ENCODE results near the gene ZNF646. TPM values are rescaled to one million over a fixed set of nuclear protein-coding genes. Genes with fewer than 3 reads are reported as not detected.
A peak's percentile ranks its signal among the peaks of the same experiment; 100 is the strongest.

ZNF646 gene
- total RNA-seq, 4 donors from 2014 or later: 13.3 to 20.1 (median 17.7) TPM

GRCh38 chr16:31108035-31108793 lies 34.0 kb downstream of the ZNF646 start, which contains the start of gene BCKDK:
Gene BCKDK, plus strand, starts transcription at chr16:31108386. Its CDS starts 838 bp downstream, at chr16:31109224.
- DNase-seq: peak; percentile 60 to 61
- Histone ChIP-seq H3K27me3 (no peaks in the 10 kb centered on the region), H3K4me3 (replicated peaks in 1 of 3) (peak within 1 kb of the TSS; percentile 71 to 99 (median 87)), H3K4me1 (peaks cover 16 to 18% of the 10 kb centered on the region in 2 donors), H3K36me3 (peaks cover 17 to 23% of the 10 kb centered on the region in 2 donors), H3K9me3 (no peaks in the 10 kb centered on the region), H3K27ac (peak within 1 kb of the TSS; percentile 26 to 90 (median 52))
- intact Hi-C loops (cut with DNase I): no loop called here
- TF ChIP-seq CTCF (IDR thresholded peaks at IDR 0.05) (no peak), POLR2A (IDR thresholded peaks at IDR 0.05) (peak in 1 of 2 donors; percentile 49)
- WGBS, 2 donors: 10 to 11% methylated on average over 27 to 35 of the region's 68 CpGs

DNA sequence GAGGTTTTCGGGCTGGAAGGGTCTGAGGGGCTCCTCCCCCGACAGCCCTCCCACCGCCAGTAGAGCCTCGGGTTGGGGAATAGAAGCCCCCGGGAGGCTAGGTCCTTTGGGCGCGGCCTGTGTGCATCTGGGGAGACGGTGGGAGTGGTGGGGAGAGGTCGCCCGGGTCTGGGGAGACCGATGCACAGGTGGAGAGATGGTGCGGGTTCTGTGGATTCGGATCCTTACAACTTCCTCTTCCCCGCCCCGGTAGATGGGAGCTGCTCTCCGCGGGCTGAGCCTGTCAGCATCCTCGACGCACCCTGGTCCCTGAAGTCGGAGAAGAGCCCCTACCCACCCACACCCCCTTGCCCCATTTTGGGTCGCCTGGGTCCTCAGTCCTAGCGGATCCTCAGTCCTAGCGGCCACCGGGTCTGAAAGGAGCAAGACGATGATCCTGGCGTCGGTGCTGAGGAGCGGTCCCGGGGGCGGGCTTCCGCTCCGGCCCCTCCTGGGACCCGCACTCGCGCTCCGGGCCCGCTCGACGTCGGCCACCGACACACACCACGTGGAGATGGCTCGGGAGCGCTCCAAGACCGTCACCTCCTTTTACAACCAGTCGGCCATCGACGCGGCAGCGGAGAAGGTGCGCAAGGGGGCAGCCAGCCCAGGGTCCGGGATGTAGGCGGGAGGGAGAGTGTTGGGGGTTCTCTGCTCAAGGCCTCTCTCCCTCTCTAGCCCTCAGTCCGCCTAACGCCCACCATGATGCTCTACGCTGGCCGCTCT lies 34.8 kb downstream of the ZNF646 start:
- no peak for DNase-seq
- 31 to 41% methylated on average over 24 to 57 of the region's 57 CpGs for whole genome bisulfite sequencing, 2 donors
- H3K27me3 ChIP-seq: no peaks in the 10 kb centered on the region
- H3K27ac ChIP-seq: peak overlapping the region; percentile 26 to 90 (median 52)
- no peaks in the 10 kb centered on the region for H3K9me3 ChIP-seq
- H3K36me3 ChIP-seq: peaks cover 17 to 23% of the 10 kb centered on the region in 2 donors
- intact Hi-C loops (cut with DNase I): no loop called here
- peaks cover 16 to 18% of the 10 kb centered on the region in 2 donors for H3K4me1 ChIP-seq
- TF ChIP-seq POLR2A (IDR thresholded peaks at IDR 0.05): no peak
- no peak for TF ChIP-seq CTCF (IDR thresholded peaks at IDR 0.05)
- peak overlapping the region; percentile 71 to 99 (median 87) for H3K4me3 ChIP-seq (replicated peaks in 1 of 3)

- no peak for TF ChIP-seq CTCF (IDR thresholded peaks at IDR 0.05)
- TF ChIP-seq POLR2A (IDR thresholded peaks at IDR 0.05): no peak
- H3K9me3 ChIP-seq: no peaks in the 10 kb centered on the region
- peaks cover 16 to 18% of the 10 kb centered on the region in 2 donors for H3K4me1 ChIP-seq
- no peaks in the 10 kb centered on the region for H3K27me3 ChIP-seq
- intact Hi-C loops (cut with DNase I): no loop called here
- H3K4me3 ChIP-seq (replicated peaks in 1 of 3): no peak overlapping the region
- H3K36me3 ChIP-seq: peaks cover 17 to 23% of the 10 kb centered on the region in 2 donors
- no peak overlapping the region for H3K27ac ChIP-seq
- no peak for DNase-seq
- WGBS, 2 donors: 93 to 94% methylated on average over 12 of the region's 12 CpGs
These were observed 35.4 kb downstream of the ZNF646 start for GRCh38 chr16:31109622-31110021.

GRCh38 chr16:31110106-31111034 lies 36.1 kb downstream of the ZNF646 start:
- 89 to 95% methylated on average over 21 to 23 of the region's 26 CpGs for WGBS, 2 donors
- intact Hi-C loops (cut with DNase I): no loop called here
- no peaks in the 10 kb centered on the region for H3K27me3 ChIP-seq
- no peaks in the 10 kb centered on the region for H3K9me3 ChIP-seq
- no peak overlapping the region for H3K27ac ChIP-seq
- H3K36me3 ChIP-seq: peaks cover 17 to 23% of the 10 kb centered on the region in 2 donors
- H3K4me1 ChIP-seq: peaks cover 16 to 18% of the 10 kb centered on the region in 2 donors
- H3K4me3 ChIP-seq (replicated peaks in 1 of 3): no peak overlapping the region
- DNase-seq: no peak
- TF ChIP-seq POLR2A (IDR thresholded peaks at IDR 0.05) (no peak), CTCF (IDR thresholded peaks at IDR 0.05) (no peak)

All from thyroid gland (tissue), 4 donors.